NT2/D1 (cell line): ENCODE results near the gene BMPR1B.

Experiments
- SUZ12 ChIP-seq: IDR thresholded peaks from 2 replicates; pipeline ENCODE4 v1.6.1; 2011; ENCODE audit not compliant: insufficient read length, insufficient read depth; ENCODE audit errors: extremely low read depth
- YY1 ChIP-seq: IDR thresholded peaks from 2 replicates; pipeline ENCODE4 v1.6.1; 2011; ENCODE audit not compliant: insufficient read length, insufficient read depth
- ZNF274 ChIP-seq: IDR thresholded peaks from 2 replicates; pipeline ENCODE4 v1.6.1; 2011; ENCODE audit warnings: mild to moderate bottlenecking, low read depth, low read length

- TF ChIP-seq YY1 (no peak), ZNF274 (no peak), SUZ12 (no peak)
Measured at GRCh38 chr4:94920369-94920768, 162.6 kb downstream of the BMPR1B start.
